NT2/D1 (cell line): ENCODE measurements around the gene FARS2.

Experiments used
- SUZ12 ChIP-seq: IDR thresholded peaks from 2 replicates; pipeline ENCODE4 v1.6.1; 2011; ENCODE audit not compliant: insufficient read length, insufficient read depth; ENCODE audit errors: extremely low read depth
- YY1 ChIP-seq: IDR thresholded peaks from 2 replicates; pipeline ENCODE4 v1.6.1; 2011; ENCODE audit not compliant: insufficient read length, insufficient read depth
- ZNF274 ChIP-seq: IDR thresholded peaks from 2 replicates; pipeline ENCODE4 v1.6.1; 2011; ENCODE audit warnings: mild to moderate bottlenecking, low read depth, low read length

DNA sequence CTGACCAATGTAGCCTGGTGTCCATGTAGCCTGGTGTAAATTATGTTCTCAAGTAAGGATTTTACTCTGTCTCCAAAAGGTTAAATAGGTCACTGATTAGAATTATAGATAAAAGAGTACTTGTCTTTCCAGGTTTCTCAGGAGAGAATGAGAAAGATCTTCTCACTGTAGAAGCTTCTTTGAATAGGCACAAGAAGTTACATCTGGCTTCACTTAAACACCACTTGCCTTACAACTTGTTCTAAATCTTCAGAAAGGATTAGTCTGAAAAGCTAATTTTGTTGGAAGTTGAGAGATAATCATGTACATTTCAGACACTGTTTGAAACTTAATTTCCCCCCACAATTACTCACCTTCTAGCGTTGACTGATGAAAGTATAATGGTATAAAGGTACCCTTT is 275.3 kb downstream of the FARS2 start:
- TF ChIP-seq ZNF274 (no peak), SUZ12 (no peak), YY1 (no peak)
